MCF 10A (cell line): ENCODE data around the gene COG6. TPM values are rescaled to one million over a fixed set of nuclear protein-coding genes. Genes with fewer than 3 reads are reported as not detected.

Experiments
- BruUV-seq: library from RNA; stranded (reverse); fragments of 400-500 nt; replicated peaks from 2 replicates; lab custom pipeline; 2021; lab: Mats Ljungman, UMichigan
- CTCF ChIA-PET: fragments of 300-600 bp; sonication (Branson Sonifier 250); formaldehyde crosslinking; extraction: SDS; loops from one replicate; lab custom pipeline; 2021; ENCODE audit warnings: antibody characterized with exemption, inconsistent platforms; lab: Yijun Ruan, JAX
- POLR2A ChIA-PET: fragments of 300-600, 350-650 bp; sonication (Branson Sonifier 250); formaldehyde crosslinking; extraction: SDS; loops from one replicate; lab custom pipeline; 2020; ENCODE audit warnings: antibody characterized with exemption, inconsistent platforms; lab: Yijun Ruan, JAX
- DNase-seq: peaks from one replicate; pipeline ENCODE4 v3.0.0-alpha.2; 2018; ENCODE audit not compliant: unreplicated experiment
- H3K27ac Mint-ChIP-seq: one replicate; pipeline ENCODE4 v1.8.0; 2022; ENCODE audit warnings: mild to moderate bottlenecking, low read depth, mixed read lengths; ENCODE audit not compliant: unreplicated experiment
- H3K27me3 Mint-ChIP-seq: one replicate; pipeline ENCODE4 v1.8.0; 2022; ENCODE audit warnings: mixed read lengths; ENCODE audit not compliant: insufficient read depth, unreplicated experiment
- H3K36me3 Mint-ChIP-seq: one replicate; pipeline ENCODE4 v1.8.0; 2022; ENCODE audit warnings: mild to moderate bottlenecking, moderate library complexity, mixed read lengths; ENCODE audit not compliant: insufficient read depth, unreplicated experiment
- H3K4me1 Mint-ChIP-seq: one replicate; pipeline ENCODE4 v1.8.0; 2022; ENCODE audit warnings: mixed read lengths; ENCODE audit not compliant: insufficient read depth, unreplicated experiment
- H3K4me3 Mint-ChIP-seq: one replicate; pipeline ENCODE4 v1.8.0; 2022; ENCODE audit warnings: mild to moderate bottlenecking, moderate library complexity, mixed read lengths; ENCODE audit not compliant: unreplicated experiment
- H3K9me3 Mint-ChIP-seq: one replicate; pipeline ENCODE4 v1.8.0; 2022; ENCODE audit warnings: mixed read lengths; ENCODE audit not compliant: unreplicated experiment
- CTCF ChIP-seq: fragments of 200-600 bp; IDR thresholded peaks from one replicate; pipeline ENCODE4 v1.8.0; 2022; ENCODE audit warnings: antibody characterized with exemption, mild to moderate bottlenecking; ENCODE audit not compliant: unreplicated experiment
- intact Hi-C: fragments of 100-400 bp; cut with micrococcal nuclease; formaldehyde crosslinking; loops from 2 replicates; pipeline ENCODE4 v1.14.1; 2022
- total RNA-seq: library from RNA; stranded (reverse); gene quantifications from 2 replicates; pipeline ENCODE4 v1.2.3, GENCODE V29; 2022

COG6 gene
- total RNA-seq, 1 experiment from 2014 or later: 28.8 TPM

- POLR2A ChIA-PET: interaction anchor here (0.8 kb wide), 1 partner anchor 7 kb away, joined by 3 read pairs; no protein-coding TSS in a partner anchor
- Mint-ChIP-seq H3K9me3 (no peaks in the 10 kb centered on the region), H3K4me3 (no peak overlapping the region), H3K27ac (peak overlapping the region; percentile 35), H3K36me3 (no peaks in the 10 kb centered on the region), H3K4me1 (peaks cover 15% of the 10 kb centered on the region), H3K27me3 (no peaks in the 10 kb centered on the region)
- intact Hi-C loops: loop anchor here (5.0 to 10.0 kb wide), 2 partner anchors 283 to 886 kb away; partner anchors contain the start of gene FOXO1
- CTCF ChIA-PET: interaction anchor here (0.6 to 4.2 kb wide), 7 partner anchors 8 to 996 kb away, joined by 3 to 50 read pairs (median 5); no protein-coding TSS in a partner anchor
- no TSS peak for BruUV-seq
- no peak for DNase-seq
- TF ChIP-seq CTCF: no peak
Observed at GRCh38 chr13:39781381-39781780, 125.9 kb downstream of the COG6 start.

GRCh38 chr13:39783051-39783450 lies 127.6 kb downstream of the COG6 start:
- POLR2A ChIA-PET: interaction anchor here (0.6 to 2.6 kb wide), 8 partner anchors 276 to 966 kb away, joined by 3 to 10 read pairs (median 4); no protein-coding TSS in a partner anchor
- Mint-ChIP-seq H3K4me3 (no peak overlapping the region), H3K27me3 (no peaks in the 10 kb centered on the region), H3K4me1 (peaks cover 6% of the 10 kb centered on the region), H3K36me3 (no peaks in the 10 kb centered on the region), H3K27ac (no peak overlapping the region), H3K9me3 (no peaks in the 10 kb centered on the region)
- CTCF ChIA-PET: interaction anchor here (0.6 to 4.2 kb wide), 14 partner anchors 10 to 995 kb away, joined by 3 to 50 read pairs (median 3); no protein-coding TSS in a partner anchor
- TF ChIP-seq CTCF: peak; percentile 40
- BruUV-seq: no TSS peak
- intact Hi-C loops: loop anchor here (1.0 to 10.0 kb wide), 4 partner anchors 282 to 994 kb away; partner anchors contain the start of gene FOXO1
- DNase-seq: peak; percentile 36

GRCh38 chr13:39784347-39784746 lies 128.9 kb downstream of the COG6 start:
- Mint-ChIP-seq H3K9me3 (peaks cover 8% of the 10 kb centered on the region), H3K4me1 (peaks cover 6% of the 10 kb centered on the region), H3K27me3 (no peaks in the 10 kb centered on the region), H3K36me3 (no peaks in the 10 kb centered on the region), H3K4me3 (no peak overlapping the region), H3K27ac (peak overlapping the region; percentile 64)
- ChIA-PET CTCF (interaction anchor here (0.6 to 4.2 kb wide), 10 partner anchors 18 to 1276 kb away, joined by 3 to 50 read pairs (median 4); no protein-coding TSS in a partner anchor), POLR2A (interaction anchor here (0.7 to 2.6 kb wide), 5 partner anchors 276 to 898 kb away, joined by 3 to 10 read pairs (median 4); no protein-coding TSS in a partner anchor)
- TF ChIP-seq CTCF: no peak
- intact Hi-C loops: loop anchor here (5.0 to 10.0 kb wide), 2 partner anchors 280 to 883 kb away; partner anchors contain the start of gene FOXO1
- DNase-seq: no peak
- no TSS peak for BruUV-seq

- H3K4me3 Mint-ChIP-seq: no peak overlapping the region
- no peaks in the 10 kb centered on the region for H3K27me3 Mint-ChIP-seq
- H3K9me3 Mint-ChIP-seq: peaks cover 13% of the 10 kb centered on the region
- BruUV-seq: no TSS peak
- H3K4me1 Mint-ChIP-seq: peaks cover 6% of the 10 kb centered on the region
- CTCF ChIA-PET: interaction anchor here (0.5 to 1.1 kb wide), 4 partner anchors 23 to 273 kb away, joined by 3 read pairs; no protein-coding TSS in a partner anchor
- intact Hi-C loops: loop anchor here (10.0 kb wide), 1 partner anchor 279 kb away; no protein-coding TSS in a partner anchor
- DNase-seq: no peak
- POLR2A ChIA-PET: no interaction called here
- H3K27ac Mint-ChIP-seq: no peak overlapping the region
- H3K36me3 Mint-ChIP-seq: no peaks in the 10 kb centered on the region
- no peak for TF ChIP-seq CTCF
Observed at GRCh38 chr13:39786091-39786490, 130.6 kb downstream of the COG6 start.
